ENCODE data around the gene S1PR4. TPM values are rescaled to one million over a fixed set of nuclear protein-coding genes. Genes with fewer than 3 reads are reported as not detected.
A peak's percentile ranks its signal among the peaks of the same experiment; 100 is the strongest.

S1PR4 gene
- total and polyA plus RNA-seq, 2 donors from 2014 or later = 0.67 to 5.1 TPM

- Histone ChIP-seq H3K36me3 (ENCODE audit: control insufficient read depth in 2 of 3, insufficient read depth in 3 of 3, low read length in 3 of 3) (no peaks in the 10 kb centered on the region), H3K27ac (ENCODE audit: low read depth in 2 of 2, low read length in 2 of 2) (no peak overlapping the region), H3K9ac (ENCODE audit: low read length in 3 of 3) (no peak overlapping the region), H3K4me3 (ENCODE audit: low read length in 3 of 3) (no peak overlapping the region), H3K4me1 (ENCODE audit: control insufficient read depth in 2 of 3, insufficient read depth in 2 of 3, low read depth in 1 of 3, low read length in 3 of 3) (no peaks in the 10 kb centered on the region), H3K9me3 (ENCODE audit: control insufficient read depth in 2 of 3, insufficient read depth in 1 of 3, low read length in 3 of 3) (no peaks in the 10 kb centered on the region), H3K27me3 (ENCODE audit: control insufficient read depth, insufficient read depth, low read length) (no peaks in the 10 kb centered on the region)
- TF ChIP-seq CTCF (IDR thresholded peaks at IDR 0.05; ENCODE audit: borderline replicate concordance, extremely low read depth, insufficient read depth) = no peak
- DNase-seq (no peak), FAIRE-seq (no peak)
- intact Hi-C loops (cut with DNase I) = loop anchor here (5.0 kb wide), 1 partner anchor 51 kb away; no protein-coding TSS in a partner anchor
Observed at GRCh38 chr19:3196064-3196932, 17.7 kb downstream of the S1PR4 start.

- FAIRE-seq = no peak
- no peak overlapping the region for H3K9ac ChIP-seq (ENCODE audit: low read length in 3 of 3)
- no peaks in the 10 kb centered on the region for H3K27me3 ChIP-seq (ENCODE audit: control insufficient read depth, insufficient read depth, low read length)
- peak in 1 of 5 donors; percentile 60 for DNase-seq
- no peaks in the 10 kb centered on the region for H3K9me3 ChIP-seq (ENCODE audit: control insufficient read depth in 2 of 3, insufficient read depth in 1 of 3, low read length in 3 of 3)
- no peak for TF ChIP-seq CTCF (IDR thresholded peaks at IDR 0.05; ENCODE audit: borderline replicate concordance, extremely low read depth, insufficient read depth)
- H3K4me1 ChIP-seq (ENCODE audit: control insufficient read depth in 2 of 3, insufficient read depth in 2 of 3, low read depth in 1 of 3, low read length in 3 of 3) = no peaks in the 10 kb centered on the region
- no peaks in the 10 kb centered on the region for H3K36me3 ChIP-seq (ENCODE audit: control insufficient read depth in 2 of 3, insufficient read depth in 3 of 3, low read length in 3 of 3)
- H3K27ac ChIP-seq (ENCODE audit: low read depth in 2 of 2, low read length in 2 of 2) = no peak overlapping the region
- intact Hi-C loops (cut with DNase I) = loop anchor here (5.0 kb wide), 1 partner anchor 50 kb away; no protein-coding TSS in a partner anchor
- H3K4me3 ChIP-seq (ENCODE audit: low read length in 3 of 3) = no peak overlapping the region
Observed at GRCh38 chr19:3196933-3197205, 18.3 kb downstream of the S1PR4 start.

- intact Hi-C loops (cut with DNase I) = loop anchor here (5.0 kb wide), 1 partner anchor 48 kb away; no protein-coding TSS in a partner anchor
- no peak for TF ChIP-seq CTCF (IDR thresholded peaks at IDR 0.05; ENCODE audit: borderline replicate concordance, extremely low read depth, insufficient read depth)
Observed at GRCh38 chr19:3198901-3199700, 20.5 kb downstream of the S1PR4 start.

More at GRCh38 chr19:3198901-3199700, 20.5 kb downstream of the S1PR4 start:
- H3K9ac ChIP-seq (ENCODE audit: low read length in 3 of 3) = no peak overlapping the region
- no peak overlapping the region for H3K27ac ChIP-seq (ENCODE audit: low read depth in 2 of 2, low read length in 2 of 2)
- H3K9me3 ChIP-seq (ENCODE audit: control insufficient read depth in 2 of 3, insufficient read depth in 1 of 3, low read length in 3 of 3) = no peaks in the 10 kb centered on the region
- no peaks in the 10 kb centered on the region for H3K27me3 ChIP-seq (ENCODE audit: control insufficient read depth, insufficient read depth, low read length)
- no peak for FAIRE-seq
- no peak overlapping the region for H3K4me3 ChIP-seq (ENCODE audit: low read length in 3 of 3)
- DNase-seq = peak in 1 of 5 donors; percentile 66
- H3K36me3 ChIP-seq (ENCODE audit: control insufficient read depth in 2 of 3, insufficient read depth in 3 of 3, low read length in 3 of 3) = no peaks in the 10 kb centered on the region
- no peaks in the 10 kb centered on the region for H3K4me1 ChIP-seq (ENCODE audit: control insufficient read depth in 2 of 3, insufficient read depth in 2 of 3, low read depth in 1 of 3, low read length in 3 of 3)
